GM21381 (cell line): ENCODE data around the gene MRPL37.

Experiments
- ATAC-seq: cut with Tn5 transposase; IDR thresholded peaks from one replicate; pipeline ENCODE4 v1.9.1; 2021; ENCODE audit warnings: mild to moderate bottlenecking, moderate library complexity; ENCODE audit not compliant: unreplicated experiment

The MRPL37 gene

DNA sequence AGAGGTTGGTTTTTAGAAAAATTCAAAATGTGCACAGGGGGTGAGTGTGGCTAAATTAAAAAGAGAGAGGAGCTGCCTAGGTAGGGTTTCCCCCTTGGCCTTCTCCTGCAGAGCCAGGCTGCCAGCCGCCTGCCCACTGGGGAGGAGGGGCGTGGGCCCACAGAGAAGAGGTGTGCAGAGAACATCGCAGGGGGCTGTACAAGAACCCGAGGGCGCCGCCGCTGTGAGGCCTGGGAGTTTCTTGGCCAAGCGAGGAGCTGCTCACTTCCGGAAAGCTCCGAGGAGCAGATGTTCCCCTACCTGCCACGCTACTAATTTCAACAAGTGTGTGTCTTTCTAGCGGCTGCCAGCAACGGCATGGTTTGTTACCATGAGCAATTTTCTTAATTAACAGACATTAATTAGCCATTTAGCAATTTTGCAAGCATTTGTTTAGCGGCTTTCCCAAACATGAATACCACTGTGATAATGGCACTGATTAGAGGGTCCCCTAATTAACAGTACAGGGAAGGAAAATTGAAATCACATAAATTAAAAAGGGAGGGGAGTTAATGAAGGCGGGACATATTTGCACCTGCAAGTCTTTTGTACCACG is 59.7 kb downstream of the MRPL37 start:
- ATAC-seq, result no peak

DNA sequence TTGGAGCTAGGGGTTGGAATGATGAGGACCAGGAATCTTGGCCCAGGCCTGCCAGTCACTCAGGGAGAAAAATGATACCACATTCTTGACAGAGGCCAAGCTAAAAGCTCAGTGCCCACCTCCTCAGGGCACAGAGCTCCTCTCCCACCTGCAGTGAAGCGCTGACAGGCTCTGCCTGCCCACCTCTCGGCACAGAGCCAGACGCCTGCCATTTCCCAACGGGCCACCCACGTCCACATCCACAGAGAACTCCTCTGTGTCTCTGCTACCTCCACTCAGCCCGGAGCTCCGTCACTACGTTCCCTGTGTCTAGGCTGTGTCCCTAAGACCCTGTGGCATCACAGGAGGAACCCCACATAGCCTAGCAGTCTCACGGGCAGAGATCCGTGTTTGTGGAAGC is 60.8 kb downstream of the MRPL37 start:
- no peak for ATAC-seq

DNA sequence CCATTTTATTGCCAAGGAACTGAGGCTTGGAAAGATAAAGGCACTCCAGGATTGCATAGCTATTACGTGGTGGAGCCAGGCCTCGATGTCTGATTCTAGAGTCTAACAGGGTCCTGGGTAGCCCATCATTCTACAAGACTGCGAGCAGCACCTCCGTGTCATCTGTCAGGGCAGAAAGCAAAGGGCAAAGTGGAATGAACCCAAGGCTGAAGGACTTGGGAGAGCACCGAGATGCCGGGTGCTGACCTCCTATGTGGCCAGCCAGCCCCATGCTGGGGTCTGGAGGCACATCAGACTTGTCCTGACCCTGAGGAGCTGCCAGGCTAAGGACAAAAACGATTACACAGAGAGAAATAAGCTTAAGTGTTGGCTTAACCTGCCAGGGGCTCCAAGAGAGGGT is 62.3 kb downstream of the MRPL37 start:
- ATAC-seq, result no peak

DNA sequence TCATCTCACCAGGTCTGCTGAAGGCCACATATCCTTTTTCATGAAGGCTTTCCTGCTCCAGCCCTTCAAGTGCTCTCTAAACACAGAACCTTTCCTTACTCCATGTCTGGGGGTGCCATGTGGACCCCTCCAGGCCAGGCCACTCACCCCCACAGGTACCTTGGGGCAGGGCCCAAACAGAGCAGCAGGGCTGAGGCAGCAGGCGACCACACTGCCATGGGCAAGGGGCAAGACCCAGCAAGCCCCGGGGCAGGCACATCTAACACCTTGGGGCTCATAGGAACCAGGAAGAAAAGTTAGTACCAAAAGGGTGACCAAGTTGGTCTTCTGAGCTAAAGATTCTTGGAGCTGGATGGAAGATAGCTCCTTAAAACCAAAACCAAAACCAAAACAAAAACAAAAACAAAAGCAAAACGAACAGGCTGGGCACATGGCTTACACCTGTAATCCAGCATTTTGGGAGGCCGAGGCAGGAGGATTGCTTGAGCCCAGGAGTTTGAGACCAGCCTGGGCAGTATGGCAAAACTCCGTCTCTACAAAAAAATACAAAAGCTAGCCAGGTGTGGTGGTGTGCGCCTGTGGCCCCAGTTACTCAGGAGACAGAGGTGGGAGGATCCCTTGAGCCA is 63.7 kb downstream of the MRPL37 start:
- ATAC-seq, result no peak

DNA sequence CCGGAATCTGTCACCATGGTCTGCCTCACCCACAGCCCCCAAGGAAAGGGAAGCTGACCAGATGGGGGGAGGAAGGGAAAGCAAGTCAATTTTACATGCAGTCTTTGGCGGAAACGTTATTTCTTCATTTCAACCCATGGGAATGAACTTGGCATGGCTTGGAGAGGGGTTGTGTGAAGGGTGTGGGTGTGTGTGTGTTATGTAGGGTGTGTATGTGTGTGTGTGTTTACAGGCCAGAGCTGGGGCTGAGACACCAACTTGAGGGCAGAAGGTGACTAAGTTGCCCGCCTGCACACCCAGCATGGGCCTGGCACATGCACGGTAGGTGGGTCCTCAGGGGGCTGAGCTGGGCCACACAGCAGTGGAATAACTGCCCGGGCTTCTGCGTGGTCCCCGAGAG is 65.2 kb downstream of the MRPL37 start:
- no peak for ATAC-seq

DNA sequence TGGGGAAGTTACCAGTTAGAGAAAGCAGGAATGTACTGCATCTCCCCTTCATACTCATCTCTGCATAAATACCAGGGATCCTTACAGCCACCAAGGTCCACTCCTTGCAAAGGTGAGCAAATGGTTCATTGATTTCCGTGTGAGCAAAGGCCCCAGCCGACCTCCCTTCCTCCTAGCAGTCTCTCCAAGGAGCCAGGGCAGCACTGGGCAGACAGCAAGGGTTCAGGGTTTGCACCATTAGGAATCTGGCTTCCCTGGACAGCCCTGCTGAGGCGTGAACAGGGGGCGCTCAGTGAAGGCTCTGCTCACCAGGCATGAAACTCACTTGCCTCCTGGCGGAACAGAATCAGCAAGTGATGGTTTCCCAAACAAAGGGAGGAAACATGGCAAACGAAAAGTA is 65.7 kb downstream of the MRPL37 start:
- no peak for ATAC-seq

DNA sequence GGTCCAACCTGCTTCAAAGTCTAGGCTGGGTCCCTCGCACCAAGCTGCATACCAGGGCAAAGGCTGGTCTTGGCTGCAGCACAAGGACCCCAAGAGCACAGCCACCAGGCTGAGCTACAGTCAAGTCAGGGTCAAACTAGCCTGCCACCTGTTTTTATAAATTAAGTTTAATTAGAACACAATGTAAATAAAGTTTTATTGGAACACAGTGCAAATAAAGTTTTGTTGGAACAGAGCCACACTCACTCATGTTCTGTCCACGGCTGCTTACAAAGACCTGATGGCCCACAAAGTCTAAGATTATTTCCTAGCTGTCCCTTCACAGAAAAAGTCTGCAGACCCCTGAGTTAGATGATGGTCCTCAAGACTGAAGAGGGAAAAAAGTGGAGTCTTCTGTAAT is 66.2 kb downstream of the MRPL37 start:
- no peak for ATAC-seq

DNA sequence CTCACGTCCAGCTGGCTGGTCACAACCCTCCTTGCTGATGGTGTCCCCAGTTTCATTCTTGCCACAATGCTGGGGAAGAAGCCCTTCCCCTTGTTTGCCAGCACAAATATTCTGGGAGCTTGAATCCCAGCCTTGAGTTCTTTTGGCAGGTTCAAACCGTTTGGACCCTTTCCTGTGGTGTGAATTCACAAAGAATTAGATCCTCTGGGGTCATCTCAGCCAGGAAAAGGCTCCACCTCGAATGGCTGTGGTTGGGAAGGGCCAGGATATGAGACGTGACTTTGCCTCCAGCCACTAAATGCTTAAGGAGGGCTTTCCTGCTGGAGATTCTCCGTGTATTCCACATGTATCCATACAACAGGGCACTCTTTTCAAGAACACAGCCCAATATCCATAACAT is 66.9 kb downstream of the MRPL37 start:
- ATAC-seq, result no peak
